GM19043 (cell line): Measurements from ENCODE around the gene TTC7B.
"Not testable (repeated sequence)": the region's sequence is repeated elsewhere in the genome, so short reads cannot be mapped to it uniquely, and the experiment has no call there.

Source experiments
- ATAC-seq: cut with Tn5 transposase; IDR thresholded peaks from one replicate; pipeline ENCODE4 v1.9.1; 2021; ENCODE audit warnings: low read depth; ENCODE audit not compliant: unreplicated experiment

The TTC7B gene

DNA sequence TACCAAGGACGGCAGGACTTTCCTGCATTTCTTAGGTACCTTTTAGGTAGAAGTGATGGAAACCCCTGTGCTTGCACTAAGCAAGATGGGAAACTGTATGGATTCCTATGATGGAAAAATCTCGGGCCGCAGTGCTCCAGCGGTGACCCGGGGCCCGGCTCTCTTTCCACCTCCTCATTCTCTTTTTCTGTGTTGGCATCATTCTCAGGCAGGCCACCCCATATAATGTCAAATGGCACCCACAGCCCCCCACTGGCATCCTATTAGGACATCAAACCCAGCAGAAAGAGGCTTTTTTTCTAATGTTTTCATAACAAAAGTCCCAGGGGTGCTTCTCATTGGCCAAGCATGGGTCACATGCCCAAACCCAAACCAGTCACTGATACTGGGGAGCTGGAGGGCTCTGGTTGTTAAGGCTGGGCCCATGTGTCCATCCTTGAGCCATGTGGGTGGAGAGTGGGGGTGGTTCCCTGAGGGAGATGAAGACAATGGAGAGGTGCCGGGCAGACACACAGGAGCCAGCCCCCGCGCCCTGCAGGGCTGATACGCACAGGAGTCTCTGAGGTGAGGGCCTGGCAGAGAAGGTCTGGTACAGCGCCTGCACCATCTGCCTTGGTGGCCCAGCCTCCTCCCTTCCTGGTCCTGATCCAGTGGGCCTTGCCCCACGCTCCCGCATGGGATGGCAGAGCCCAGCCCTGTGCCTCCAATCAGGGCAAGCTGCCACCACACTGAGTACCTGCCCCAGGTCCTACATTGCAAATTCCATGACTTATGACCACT, 277.3 kb downstream of the TTC7B start:
- no peak for ATAC-seq

DNA sequence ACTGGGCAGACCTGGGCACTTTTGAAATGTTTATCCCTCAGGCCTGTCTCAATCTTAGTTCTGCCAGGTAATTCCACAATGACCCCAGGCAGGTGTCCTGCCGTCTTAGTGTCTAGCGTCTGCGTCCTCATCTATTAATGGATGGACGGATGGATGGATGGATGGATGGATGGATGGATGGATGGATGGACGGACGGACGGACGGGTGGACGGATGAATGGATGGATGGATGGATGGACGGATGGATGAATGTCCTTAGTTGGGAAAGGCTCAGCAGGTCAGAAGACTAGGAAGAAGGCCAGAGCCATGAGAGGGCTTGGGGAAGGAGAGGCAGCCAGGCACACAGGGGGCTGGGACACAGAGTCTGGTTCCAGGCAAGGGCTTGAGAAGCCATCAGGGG, 278.1 kb downstream of the TTC7B start:
- ATAC-seq = no peak

DNA sequence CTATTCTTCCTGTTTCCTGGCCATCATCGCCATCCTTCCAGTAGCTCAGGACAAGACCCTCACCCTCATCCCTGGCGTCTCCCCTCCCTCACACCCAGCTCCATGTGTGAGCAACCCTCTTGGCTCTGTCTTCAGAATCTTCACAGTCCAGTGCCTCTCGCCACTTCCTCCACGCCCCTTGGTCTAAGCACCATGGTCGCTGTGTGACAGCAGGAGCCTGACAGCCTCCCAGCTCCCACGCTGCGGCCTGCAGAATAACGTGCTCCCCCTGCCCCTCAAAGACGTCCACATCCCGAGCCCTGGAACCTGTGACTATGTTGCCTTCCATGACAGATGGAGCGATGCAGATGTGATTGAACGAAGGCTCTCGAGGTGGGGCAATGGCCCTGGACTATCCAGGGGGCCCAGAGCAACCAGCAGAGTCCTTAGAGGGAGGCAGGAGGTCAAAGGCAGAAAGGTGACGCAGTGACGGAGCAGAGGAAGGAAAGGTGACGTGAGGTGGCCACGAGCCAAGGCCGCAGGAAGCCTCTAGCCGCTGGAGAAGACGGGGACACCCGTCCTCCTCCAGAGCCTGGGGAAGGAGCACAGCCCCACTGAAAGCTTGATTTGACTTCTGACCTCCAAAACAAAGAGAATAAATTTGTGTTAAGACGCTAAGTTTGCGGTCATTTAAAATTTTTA, 279.6 kb downstream of the TTC7B start:
- no peak for ATAC-seq

DNA sequence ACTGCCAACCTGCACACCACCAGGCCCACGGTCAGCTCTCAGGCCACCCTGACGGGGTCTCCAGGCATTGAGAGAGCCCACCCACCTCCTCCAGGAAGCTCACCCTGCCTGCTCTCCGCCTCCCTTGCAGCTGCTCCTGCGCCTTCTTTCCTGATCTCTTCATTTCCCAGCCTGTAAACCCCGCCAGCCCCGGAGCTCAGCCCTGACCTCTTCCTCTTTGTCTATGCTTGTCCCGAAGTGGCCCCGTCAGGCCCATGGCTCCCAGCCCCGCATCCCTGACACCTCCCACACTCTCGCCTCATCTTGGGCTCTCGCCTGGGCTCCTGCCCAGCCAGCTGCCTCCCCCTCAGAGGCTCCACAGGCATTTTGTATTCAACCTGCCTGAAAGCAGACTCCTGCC, 280.1 kb downstream of the TTC7B start:
- no peak for ATAC-seq

GRCh38 chr14:90535556-90536090, 280.6 kb downstream of the TTC7B start:
- ATAC-seq = no peak

- ATAC-seq = no peak
These were observed 281.2 kb downstream of the TTC7B start for GRCh38 chr14:90534838-90535555.

- ATAC-seq = no peak
These were observed 282.0 kb downstream of the TTC7B start for GRCh38 chr14:90534091-90534837.

DNA sequence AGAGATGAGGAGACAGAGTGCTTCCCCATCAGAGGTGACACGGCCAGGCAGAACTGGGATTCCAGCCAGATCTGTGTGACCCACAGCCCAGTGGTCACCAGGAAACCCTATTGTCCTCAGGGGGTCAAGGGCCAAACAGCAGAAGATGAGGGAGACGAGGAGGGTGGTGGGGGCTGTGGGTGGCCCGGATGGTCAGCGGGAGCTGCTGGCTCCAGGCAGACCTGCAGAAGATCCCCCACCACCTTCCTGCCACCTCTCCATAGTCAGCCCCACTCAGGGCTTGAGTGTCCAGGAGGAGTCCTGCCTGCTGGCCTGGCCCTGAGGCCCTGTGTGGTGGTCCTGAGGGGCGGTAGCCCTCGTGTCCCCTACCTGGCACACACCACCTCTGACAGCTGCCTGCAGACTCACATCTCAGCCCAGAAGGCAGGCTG, 282.6 kb downstream of the TTC7B start:
- no peak for ATAC-seq

- ATAC-seq = no peak
These were observed 283.3 kb downstream of the TTC7B start for GRCh38 chr14:90532826-90533525.

DNA sequence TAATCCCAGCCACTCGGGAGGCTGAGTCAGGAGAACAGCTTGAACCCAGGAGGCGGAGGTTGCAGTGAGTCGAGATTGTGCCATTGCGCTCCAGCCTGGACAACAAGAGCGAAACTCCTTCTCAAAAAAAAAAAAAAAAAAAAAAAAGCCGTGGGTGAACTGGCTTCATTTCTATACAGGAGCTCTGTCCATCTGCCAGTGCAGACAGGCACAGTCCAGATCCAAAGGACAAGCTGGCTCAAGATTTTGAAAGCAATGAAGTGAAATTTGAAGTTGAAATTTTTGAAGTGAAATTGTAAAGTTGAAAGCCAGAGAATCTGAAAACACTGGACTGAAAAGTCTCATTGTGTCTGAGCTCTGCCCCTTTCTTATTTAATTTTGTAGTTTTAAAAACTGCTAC, 284.7 kb downstream of the TTC7B start:
- no peak for ATAC-seq

- ATAC-seq = no peak
These were observed 285.7 kb downstream of the TTC7B start for GRCh38 chr14:90530523-90530922.

- no peak for ATAC-seq
These were observed 288.3 kb downstream of the TTC7B start for GRCh38 chr14:90527978-90528377.

DNA sequence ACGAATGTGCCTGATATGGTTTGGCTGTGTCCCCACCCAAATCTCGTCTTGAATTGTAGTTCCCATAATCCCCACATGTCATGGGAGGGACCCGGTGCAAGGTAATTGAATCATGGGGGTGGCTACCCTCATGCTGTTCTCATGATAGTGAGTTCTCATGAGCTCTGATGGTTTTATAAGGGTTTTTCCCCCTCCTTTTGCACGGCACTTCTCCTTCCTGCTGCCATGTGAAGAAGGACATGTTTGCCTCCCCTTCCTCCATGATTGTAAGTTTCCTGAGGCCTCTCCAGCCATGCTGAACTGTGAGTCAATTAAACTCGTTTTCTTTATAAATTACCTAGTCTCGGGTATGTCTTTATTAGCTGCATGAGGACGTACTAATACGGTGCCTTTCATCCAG, 289.7 kb downstream of the TTC7B start:
- not testable (repeated sequence) for ATAC-seq

- not testable (repeated sequence) for ATAC-seq
These were observed 290.7 kb downstream of the TTC7B start for GRCh38 chr14:90525353-90526028.

DNA sequence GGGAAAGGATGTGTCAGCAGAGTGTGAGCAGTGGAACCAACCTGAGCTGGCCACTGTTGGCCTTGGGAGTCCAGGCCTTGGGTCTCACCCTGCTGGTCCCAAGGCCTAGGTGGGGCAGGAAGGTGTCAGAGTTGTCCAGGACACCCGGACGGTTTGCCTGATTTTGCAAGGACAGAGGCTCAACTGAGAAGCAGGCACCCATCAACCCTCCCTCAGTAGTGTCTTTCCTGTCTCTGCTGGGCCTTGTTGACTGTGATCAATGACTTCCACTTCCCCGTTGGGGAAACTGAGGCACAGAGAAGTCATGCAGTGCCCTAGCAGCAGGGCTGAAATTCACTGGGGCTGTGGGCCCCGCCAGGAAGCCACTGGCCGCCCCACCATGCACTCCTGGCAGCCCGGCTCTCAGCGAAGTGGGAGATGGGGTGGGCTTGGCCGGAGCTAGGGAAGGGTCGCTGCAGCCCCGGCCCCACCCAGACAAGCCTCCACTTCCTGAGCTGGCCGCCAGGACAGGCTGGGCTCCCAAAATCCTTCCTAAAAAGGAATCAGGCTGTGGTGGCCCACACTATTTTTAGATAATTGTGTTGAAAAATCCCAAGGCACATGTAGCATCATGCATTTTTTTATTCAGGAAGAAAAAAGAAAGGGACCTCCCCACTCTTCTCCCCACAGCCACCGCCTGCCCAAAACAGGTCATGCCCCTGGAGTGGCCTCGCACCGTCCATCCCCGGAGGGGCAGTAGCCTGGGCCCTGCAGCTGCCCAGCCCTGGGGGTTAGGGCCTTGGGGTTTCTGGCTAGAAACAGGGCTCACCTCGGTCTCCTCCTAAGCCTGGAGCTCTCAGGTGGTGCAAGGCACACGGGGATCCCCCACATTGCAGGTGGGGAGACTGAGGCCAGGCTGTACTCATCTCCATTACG, 292.0 kb downstream of the TTC7B start:
- ATAC-seq = no peak

GRCh38 chr14:90523544-90523943, 292.7 kb downstream of the TTC7B start:
- no peak for ATAC-seq

DNA sequence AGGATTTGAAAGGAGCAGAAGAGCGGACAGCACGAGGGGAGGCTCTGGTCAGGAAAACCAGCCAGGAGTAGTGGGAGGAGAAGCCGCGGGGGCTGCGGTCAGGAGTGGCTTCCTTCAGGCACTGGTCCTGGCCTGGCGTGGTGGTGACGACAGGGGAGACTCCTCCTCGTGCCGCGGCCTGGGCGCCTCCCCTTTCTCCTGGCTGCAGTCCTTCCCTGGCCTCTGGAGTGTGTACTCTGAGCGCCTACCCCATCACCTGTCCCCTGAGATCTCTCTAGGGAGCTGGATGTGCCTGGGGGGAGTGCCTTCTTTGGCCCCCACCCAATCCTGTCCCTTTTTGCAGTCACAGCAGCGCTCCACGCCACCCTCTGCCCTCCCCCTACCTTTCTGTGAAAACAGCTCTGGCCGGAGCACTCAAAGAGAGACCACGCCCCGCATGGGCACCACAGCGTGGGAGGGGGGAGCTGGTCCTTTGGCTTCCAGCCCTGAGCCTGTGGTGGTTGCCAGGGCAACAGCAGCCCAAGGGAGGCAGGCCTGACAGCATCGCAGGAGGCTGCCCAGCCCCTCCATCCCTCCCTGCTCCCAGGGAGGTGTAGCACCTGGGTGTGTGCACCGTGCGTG, 293.5 kb downstream of the TTC7B start:
- ATAC-seq = no peak

GRCh38 chr14:90521930-90522483, 294.2 kb downstream of the TTC7B start:
- no peak for ATAC-seq
